NCI-H226 (cell line): ENCODE measurements around the gene CD300LB.
"Not testable (repeated sequence)": the region's sequence is repeated elsewhere in the genome, so short reads cannot be mapped to it uniquely, and the experiment has no call there.

Experiments
- DNase-seq: peaks from one replicate; pipeline ENCODE4 v3.0.0-alpha.2; 2015

Gene CD300LB

DNA sequence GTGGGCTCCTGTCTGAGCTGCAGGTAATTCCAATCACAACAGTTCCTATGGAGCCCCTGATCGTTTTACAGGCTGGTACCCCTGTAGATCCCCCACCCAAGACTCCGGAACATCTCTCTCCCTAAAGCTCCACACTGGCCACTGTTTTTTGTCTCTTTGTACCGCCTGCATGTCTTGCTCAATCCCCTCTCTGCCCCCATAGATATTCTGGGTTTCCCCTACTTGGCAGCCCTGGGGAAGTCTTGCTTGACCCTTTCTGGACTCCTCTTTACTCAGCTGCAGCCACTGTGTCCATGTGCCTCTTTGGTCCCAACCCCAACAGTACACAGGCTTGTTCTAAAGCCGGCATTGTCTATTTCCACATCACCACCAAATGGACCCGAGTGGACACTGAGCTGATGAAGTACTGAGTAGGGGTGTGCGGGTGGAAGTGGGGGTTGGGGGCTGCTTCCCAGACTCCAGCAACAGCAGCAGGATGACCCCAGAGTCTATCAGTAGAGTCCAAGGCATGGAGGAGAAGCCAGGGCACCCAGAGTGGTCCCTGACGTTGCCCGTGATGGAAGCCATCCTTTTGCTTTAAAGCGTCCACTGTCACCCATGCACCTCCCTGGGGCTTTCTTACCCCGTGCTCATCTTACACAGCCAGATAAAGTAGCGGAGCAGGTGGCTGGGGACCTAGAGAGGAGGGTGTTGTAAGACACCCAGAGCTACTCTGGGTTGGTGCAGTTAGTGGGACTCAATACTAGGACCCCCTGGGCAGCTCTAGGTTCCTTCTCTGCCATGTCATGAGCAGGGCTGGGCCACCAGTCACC is 6.4 kb downstream of the CD300LB start:
- no peak for DNase-seq

DNA sequence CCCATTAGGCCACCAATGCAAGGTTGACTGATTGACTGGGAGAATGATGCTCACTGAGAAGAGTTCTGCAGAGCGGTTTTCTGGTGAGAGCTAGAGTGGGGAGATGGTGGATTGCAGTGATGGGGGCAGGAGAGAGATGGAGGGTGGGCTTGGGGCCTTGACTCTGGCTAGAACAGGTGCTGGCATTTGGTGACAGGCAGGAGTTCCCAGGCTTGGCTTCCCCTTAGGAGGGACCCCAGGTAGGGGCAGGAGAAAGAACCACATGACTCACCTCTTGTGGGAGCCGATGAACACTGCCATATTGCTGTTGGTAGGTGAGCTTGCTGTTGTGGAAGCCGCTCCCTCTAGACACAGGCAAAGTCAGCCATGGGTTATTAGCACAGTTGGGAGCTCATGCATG is 8.0 kb downstream of the CD300LB start:
- DNase-seq, result no peak

DNA sequence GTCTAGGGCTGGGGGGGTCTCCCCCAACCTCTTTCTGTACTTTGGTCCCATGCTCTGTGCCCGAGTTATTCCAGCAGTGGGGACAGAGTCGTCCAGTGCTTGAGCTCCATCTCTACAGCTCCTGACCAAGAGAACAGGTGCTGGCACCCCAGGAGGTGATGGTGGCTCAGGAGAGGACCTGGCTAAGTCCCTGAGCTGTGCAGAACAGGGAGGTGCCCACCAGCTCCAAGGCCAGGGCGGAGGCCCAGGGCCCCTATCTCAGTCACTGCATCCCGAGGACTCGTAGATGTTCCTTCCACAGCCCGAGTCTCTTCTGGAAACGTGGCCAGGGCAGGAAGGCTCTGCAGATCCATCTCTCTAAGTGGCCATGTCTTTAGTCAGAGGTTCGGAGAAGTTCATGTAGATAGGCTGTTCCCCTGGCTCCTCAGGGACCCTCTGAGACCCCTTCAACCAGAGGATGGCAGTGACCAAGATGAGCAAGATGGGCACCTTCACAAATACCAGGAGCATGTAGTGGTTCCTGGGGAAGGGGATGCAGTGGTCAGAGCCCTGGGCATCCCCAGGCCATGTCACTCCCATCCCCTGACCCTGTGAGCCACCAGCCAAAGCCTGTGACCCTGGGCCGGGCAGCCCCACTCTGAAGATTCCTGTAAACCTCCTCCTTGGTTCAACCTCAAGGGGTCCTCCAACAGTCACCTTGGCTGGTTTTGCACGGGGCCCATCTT is 8.7 kb downstream of the CD300LB start:
- DNase-seq, result no peak

DNA sequence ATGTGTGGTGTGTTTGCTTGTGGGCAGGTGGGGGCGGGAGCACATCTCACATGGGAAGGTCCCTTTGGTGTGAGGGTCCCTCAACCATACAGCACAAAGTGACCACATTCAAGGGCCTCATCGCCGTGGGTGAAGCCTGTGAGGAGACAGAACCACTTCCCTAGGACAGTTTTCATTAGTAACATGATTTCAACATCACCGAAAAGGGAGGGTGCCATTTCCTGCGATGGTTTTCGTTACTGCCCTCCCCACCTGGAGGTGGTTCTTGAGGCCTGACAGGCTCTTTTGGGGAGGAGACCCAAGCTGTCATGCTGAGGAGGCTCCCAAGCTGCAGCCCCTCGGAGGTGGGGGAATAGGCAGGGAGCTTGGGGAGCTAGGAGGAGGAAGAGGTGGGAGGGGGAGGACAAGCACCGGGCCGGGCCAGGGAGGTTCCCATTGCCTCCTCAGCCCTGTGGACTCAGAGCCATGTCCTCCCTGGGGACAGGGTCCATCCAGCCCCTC is 9.5 kb downstream of the CD300LB start:
- DNase-seq, result no peak

DNA sequence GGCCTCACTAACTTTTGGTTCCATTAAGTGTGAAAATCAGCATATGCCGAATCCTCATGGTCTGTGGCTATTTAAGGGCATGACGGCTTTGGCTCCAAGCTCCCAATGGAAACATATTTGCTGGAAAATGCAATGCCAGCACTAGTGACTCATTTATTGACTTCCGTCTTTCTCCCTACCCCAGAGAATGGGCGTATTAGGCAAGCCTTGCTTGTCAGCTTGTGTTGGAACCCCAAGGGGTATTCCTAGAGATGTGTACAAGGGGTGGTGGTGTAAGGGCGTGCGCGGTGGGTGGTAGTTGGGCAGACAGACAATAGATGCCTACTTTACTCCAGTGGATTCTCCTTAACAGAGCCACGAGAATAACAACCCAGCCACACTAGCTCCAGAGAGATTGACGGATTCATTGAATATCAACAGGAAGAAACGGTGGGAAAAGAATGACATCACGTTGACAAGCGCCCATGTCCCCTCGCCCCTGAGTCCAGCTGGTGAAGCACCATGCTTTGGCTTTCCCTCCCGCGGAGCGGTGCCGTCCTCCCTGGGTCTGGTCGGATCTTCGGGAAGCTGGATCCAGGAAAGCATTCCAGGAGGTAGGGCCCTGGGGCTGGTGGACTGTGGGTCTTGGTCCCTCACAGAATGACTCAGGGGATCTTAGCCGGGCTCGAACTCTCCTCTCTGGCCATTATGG is 10.3 kb downstream of the CD300LB start:
- DNase-seq, result no peak

DNA sequence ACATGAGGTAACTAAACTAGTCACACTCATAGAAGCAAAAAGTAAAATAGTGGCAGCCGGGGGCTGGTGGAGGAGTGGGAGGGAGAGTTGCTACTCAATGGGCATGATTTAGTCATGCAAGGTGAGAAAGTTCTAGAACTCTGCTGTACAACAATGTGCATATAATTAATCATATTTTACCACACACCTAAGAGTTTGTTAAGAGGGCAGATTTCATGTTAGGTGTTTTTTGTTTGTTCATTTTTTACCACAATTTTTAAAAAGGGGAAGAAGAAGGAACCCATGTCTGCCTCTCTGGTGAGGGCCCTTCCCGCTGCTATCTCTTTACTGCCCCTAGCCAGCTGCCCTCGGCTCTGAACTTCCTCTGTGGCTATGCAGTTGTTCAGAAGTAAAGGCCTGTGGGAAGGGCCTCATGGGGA is 11.2 kb downstream of the CD300LB start:
- no peak for DNase-seq

DNA sequence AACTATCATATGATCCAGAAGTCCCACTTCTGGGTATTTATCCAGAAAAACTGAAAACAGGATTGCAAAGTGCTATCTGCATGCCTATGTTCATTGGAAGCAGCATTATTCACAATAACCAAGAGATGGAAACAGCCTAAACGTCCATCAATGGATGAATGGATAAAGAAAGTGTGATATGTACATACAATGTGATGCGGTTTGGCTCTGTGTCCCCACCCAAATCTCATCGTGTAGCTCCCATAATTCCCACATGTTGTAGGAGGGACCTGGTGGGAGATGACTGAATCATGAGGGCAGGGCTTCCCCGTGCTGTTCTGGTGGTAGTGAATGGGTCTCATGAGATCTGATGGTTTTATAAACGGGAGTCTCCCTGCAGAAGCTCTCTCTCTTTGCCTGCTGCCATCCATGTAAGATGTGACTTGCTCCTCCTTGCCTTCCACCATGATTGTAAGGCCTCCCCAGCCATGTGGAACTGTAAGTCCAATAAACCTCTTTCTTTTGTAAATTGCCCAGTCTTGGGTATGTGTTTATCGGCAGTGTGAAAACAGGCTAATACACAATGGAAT is 12.8 kb downstream of the CD300LB start:
- not testable (repeated sequence) for DNase-seq

DNA sequence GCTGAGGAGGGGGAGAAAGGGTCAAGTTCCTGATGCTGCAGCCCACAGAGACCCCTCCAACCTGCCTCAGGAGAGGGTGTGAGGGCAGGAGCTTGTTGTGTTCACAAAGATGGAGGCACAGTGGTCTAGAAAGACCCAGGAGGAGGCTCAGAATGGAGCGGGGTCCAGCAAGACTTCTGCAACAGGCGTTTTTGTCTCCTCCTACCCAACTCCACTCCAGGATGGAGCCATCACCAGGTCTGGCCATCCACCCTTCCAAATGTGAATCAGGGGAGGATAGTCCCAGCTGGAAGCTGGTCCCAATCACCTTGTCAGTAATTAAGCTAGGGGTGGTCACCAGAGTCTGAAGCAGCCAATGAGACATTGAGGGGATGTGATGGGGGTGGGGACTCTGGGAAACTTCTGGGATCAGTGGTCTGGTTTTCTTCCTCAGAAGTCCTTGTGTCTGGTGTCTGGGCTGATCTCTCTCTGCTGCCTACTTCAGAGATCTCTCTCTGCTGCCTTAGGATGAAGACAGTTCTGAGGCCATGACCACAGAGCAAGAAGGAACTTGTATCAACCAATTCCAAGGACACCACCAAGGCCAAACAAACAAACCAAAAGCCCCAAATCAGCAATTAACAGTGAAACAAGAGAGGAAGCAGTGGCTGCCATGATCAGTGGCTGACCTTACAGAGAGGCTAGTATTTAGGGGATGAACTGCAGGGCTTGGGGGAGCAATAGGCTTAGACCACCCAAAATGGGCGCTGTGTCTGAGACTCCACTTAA is 14.5 kb downstream of the CD300LB start:
- no peak for DNase-seq

DNA sequence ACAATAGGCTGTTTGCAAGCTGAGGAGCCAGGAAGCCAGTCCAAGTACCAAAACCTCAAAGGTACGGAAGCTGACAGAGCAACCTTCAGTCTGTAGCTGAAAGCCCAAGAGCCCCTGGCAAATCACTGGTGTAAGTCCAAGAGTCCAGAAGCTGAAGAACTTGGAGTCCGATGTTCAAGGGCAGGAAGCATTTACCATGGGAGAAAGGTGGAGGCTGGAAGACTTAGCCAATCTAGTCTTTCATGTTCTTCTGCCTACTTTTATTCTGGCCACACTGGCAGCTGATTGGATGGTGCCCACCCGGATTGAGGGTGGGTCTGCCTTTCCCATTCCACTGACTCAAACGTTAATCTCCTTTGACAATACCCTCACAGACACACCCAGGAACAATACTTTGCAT is 15.3 kb downstream of the CD300LB start:
- no peak for DNase-seq

DNA sequence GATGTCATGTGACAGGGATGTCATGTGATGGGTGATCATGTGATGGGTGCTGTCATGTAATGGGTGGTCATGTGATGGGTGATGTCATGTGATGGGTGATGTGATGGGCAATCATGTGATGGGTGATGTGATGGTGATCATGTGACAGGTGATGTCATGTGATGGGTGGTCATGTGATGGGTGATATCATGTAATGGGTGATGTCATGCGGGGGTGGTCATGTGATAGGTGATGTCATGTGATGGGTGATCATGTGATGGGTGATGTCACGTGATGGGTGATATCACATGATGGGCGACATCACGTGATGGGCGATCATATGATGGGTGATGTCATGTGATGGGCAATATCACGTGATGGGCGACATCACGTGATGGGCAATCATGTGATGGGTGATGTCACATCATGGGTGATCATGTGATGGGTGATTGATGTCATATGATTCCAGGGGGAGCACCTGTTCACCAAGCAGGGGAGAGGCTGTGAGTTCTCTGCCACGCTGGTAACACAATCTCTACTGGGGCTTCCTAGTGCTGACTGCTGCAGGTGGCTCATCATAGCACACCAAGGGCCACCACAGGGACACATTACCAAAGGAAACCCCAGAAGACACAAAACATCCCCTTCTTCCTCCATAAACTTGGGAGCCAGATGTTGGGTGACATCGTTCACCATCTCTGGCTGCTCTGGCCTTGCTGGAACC is 16.5 kb downstream of the CD300LB start:
- no peak for DNase-seq

DNA sequence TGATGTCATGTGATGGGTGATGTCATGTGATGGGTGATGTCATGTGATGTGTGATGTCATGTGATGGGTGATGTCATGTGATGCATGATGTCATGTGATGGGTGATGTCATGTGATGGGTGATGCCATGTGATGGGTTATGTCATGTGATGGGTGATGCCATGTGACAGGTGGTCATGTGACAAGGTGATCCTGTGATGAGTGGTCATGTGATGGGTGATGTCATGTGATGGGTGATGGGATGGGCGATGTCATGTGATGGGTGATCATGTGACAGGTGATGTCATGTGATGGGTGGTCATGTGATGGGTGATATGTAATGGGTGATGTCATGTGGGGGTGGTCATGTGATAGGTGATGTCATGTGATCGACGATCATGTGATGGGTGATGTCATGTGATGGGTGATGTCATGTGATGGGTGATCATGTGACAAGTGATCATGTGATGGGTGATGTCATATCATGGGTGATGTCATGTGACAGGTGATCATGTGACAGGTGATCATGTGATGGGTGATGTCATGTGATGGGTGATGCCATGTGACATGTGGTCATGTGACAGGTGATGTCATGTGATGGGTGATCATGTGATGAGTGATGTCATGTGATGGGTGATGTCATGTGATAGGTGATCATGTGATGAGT is 17.2 kb downstream of the CD300LB start:
- no peak for DNase-seq

DNA sequence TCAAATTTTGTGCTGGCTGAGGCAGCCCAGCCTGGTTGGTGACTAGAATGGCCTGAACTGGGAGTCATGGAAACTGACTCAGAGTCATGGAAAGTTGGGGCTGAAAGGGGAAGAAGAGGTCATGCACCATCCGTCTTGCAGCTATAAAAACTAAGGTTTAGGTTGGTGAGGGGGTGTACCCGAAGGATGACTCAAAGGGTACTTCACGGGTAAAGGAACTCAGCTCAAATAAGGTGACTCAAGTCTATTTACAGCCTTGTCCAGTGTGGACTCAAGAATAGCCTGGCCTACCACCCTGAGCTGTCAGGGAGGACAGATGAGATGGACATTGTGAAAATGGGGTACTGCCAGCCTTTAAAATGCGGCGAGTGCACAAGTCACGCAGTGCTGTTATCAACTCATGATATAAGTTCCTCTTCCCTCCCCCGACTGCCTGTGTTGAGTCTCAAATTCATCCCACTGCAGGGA is 18.6 kb downstream of the CD300LB start:
- DNase-seq, result no peak

DNA sequence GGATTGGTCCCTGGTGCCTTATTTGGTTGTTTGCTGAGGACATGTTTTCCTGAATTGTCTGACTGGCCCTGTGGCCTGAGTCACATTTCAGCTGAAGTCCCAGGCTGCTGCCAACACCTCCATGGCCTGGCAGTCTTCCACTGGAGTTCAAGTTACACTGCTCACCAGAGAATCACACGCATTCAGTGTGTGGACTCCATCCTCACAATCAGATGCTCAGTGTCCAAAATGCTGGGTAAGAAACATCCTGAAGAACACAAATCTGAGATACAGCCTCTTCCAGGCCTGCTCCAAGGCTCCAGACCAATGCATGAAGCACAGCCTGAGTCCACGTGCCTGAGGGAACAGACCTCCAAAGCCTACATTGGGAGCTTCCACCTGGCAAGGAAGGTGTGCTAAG is 19.2 kb downstream of the CD300LB start:
- DNase-seq, result no peak

DNA sequence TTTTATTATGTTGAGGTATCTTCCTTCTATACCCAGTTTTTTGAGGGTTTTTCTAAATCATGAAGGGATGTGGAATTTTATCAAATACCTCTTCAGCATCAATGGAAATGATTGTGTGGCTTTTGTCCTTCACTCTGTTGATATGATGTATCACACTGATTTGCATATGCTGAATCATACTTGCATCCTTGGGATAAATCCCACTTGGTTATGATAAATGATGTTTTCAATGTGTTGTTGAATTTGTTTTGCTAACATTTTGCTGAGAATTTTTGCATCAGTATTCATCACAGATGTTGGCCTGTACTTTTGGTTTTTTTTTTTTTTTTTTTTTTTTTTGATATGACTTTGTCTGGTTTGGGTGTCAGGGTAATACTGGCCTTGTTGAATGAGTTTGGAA is 23.1 kb downstream of the CD300LB start:
- no peak for DNase-seq

DNA sequence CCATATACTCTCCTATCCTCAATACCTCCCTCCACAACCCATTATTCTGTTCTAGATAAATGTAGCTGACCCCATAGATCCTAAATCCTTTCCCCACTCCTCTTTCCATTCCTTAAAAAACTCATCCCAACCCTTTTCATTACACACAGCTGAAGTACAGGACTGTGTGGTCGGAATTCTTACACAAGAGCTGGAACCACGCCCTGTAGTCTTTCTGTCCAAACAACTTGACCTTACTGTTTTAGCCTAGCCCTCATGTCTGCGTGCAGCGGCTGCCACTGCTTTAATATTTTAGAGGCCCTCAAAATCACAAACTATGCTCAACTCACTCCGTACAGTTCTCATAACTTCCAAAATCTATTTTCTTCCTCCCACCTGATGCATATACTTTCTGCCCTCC is 27.3 kb downstream of the CD300LB start:
- not testable (repeated sequence) for DNase-seq

DNA sequence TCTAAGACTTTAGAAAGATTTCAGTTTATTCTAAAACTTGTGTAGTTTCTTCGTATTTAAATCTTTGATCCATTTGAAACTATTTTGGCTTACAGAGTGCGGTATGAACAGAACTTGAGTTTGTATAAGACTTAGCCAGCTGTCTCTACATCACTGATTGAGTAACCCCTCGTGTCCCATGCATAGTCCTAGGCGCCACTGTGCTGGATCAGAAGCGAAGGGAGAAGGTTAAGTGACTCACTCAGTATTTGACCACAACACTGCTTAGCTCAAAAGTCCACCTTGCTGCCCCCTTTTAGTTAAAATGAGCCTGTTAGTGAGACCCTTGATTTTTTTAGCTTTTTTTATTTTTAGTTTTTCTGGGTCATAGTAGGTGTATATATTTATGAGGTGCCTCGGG is 28.4 kb downstream of the CD300LB start:
- DNase-seq, result no peak

DNA sequence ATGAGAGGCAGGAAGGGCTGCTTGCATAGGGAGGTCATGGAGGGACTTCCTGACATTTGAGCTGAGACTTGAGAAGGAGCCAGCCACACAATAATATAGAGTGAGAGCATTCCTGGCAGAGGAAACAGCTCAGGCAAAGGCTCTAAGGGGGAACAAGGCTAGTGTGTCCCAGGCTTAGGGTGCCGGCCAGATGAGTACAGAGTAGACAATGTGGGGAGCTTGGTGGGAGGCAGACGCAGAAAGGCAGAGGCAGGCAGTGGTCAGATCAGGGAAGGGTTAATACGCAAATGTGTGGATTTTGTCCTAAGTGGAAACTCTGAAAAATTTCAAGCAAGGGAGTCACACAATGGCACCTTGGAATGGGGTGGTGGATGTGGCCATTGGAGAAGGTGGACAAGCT is 31.3 kb downstream of the CD300LB start:
- DNase-seq, result no peak

DNA sequence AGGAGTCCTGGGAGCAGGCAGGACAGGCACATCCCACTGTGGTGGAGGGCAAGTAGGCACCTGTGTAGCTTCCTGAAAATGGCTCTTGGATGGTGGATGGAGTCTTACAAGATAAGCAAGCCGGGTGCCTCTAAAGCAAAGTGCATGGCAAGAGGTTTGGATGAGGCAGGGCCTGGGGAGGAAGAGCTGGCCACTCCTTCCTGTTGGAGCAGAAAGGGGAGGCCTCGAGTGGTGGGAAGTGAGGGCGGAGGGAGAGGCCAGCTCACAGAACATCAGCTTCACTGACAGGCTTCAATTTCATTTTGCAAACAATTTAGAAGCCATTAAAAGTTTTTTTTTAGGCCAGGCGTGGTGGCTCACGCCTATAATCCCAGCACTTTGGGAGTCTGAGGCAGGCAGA is 33.8 kb downstream of the CD300LB start:
- DNase-seq, result no peak

DNA sequence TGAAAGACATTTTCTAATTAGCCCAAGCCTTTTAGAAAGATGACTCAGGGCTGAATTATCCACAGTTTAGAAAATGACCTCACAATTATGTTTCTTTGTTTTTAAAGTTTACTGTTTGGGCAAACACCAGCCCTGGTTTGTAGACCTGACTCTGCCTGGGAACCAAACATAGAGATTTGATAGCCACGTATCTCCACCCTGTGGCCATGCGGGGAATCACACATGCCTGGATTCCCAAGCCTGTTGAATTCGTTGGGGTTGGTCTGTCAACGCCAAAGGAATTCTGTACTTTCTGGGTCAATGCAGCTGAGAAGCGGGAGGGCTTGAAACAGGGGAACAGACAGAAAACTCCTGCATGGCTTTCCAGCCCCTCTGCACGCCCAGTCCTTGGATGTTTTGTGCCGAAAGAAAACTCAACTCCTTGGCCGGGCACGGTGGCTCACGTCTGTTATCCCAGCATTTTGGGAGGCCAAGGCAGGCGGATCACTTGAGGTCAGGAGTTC is 37.9 kb downstream of the CD300LB start:
- DNase-seq, result no peak

DNA sequence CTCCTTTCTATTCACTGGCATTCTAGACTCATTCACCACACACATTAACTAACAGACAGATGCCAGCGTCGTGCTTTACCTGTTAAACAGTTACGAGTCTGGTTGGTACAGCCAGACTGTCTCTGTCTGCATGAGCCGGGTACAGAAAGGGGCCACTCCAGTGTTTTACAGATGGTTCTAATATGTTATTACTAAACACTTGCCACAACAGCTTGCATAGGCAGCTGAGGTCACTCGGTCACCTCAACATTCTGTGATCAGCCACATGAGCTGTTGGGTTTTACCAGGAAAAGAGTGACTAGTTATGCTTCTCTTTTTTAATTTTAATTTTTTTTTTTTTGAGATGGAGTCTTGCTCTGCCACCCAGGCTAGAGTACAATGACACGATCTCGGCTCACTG is 39.6 kb downstream of the CD300LB start:
- no peak for DNase-seq

DNA sequence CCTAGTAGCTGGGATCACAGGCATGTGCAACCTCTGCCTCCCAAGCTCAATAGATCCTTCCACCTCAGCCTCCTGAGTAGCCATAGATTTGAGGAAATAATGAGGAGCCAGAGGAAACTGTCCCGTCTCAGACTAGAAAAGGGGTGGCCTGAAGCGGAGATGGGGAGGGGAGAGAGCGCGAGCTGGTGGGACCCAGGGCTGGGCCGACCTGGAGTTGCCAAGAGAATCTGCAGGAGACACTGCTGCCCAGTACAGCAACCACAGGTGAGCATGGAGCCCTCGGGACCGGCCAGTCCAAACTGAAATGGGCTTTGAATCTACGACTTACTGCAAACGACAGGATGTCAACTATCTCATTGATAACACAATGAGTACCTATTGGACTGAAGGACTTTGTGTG is 40.6 kb downstream of the CD300LB start:
- no peak for DNase-seq
